Erythroblast (primary cell): ENCODE measurements around the gene CAPN6.

Experiments
- GATA1 ChIP-seq: IDR thresholded peaks from 2 replicates; pipeline ENCODE4 v1.6.1; 2011; ENCODE audit warnings: low read depth, mild to moderate bottlenecking, control low read depth, low read length, moderate library complexity
- POLR2A ChIP-seq: IDR thresholded peaks from 2 replicates; pipeline ENCODE4 v1.6.1; 2011; ENCODE audit warnings: mild to moderate bottlenecking, low read length

GRCh38 chrX:111264385-111264784 is 5.9 kb downstream of the CAPN6 start:
- TF ChIP-seq POLR2A (no peak), GATA1 (no peak)
